Measurements from ENCODE around the gene LETM1.
A peak's percentile ranks its signal among the peaks of the same experiment; 100 is the strongest.

Gene LETM1

DNA sequence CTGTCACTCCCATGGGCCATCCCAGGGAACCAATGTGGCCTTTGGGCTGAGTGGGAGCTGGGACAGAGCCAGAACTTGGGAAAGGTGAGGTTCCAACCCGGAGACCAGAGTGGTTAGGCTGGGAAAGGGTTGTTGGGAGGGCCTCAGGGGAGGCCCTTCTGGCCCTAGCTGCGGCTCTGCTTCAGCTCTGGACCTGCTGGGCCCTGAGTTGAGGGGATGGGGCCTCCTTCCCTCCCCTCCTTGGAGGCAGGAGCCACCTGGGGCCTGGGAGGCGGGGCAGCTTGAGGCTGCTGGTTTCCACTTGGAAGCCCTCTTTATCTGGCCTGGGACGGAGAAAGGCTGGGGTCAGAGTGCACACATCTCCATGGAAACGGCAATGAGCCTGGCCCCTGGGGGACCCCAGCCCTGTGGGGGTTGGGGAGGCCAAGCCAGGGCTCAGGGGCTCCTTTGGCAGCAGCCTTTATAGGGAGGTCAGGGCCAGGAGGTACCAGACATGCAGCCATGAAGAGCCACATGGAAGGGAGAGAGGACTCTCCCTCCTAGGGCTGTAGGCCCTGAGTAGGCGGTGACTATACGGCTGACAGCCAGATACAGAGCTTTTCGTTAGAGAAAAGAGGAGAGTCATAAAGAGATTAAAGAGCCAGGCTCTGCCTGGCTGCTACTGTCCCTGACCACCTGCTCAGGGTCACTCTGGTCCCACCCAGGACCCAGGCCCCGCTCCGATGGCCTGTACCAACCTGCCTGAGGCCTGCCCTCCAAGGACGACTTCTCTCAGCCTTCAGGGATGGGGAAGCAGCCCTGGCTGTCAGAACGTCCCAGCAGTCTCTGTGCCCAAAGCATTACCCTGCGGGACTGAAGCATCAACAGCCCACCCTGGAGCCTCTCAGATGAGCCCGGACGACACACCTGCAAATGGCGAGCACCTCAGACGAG lies 8.4 kb upstream of the LETM1 start:
- no peak overlapping the region for H3K27ac ChIP-seq (ENCODE audit: insufficient read depth in 1 of 2, low read depth in 1 of 2, low read length in 2 of 2, poor library complexity in 1 of 2, severe bottlenecking in 2 of 2)
- no peaks in the 10 kb centered on the region for H3K9me3 ChIP-seq (ENCODE audit: control extremely low read depth in 1 of 5, control insufficient read depth in 4 of 5, insufficient read depth in 2 of 5, low read depth in 1 of 5, low read length in 4 of 5)
- ChIA-PET CTCF (interaction anchor here (1.5 to 3.2 kb wide), 3 partner anchors 11 to 42 kb away, joined by 4 to 12 read pairs (median 6); no protein-coding TSS in a partner anchor), POLR2A (interaction anchor here (1.0 kb wide), 1 partner anchor 23 kb away, joined by 3 read pairs; no protein-coding TSS in a partner anchor)
- no peaks in the 10 kb centered on the region for H3K27me3 ChIP-seq (replicated peaks in 2 of 5; ENCODE audit: control insufficient read depth in 4 of 5, insufficient read depth in 5 of 5, low read length in 4 of 5)
- no peak overlapping the region for H3K4me3 ChIP-seq (ENCODE audit: control insufficient read depth in 1 of 7, extremely low read depth in 1 of 7, insufficient read depth in 4 of 7, low read depth in 2 of 7, low read length in 6 of 7)
- 95% methylated on average over 14 of the region's 17 CpGs for WGBS (ENCODE audit: insufficient coverage)
- H3K36me3 ChIP-seq (ENCODE audit: control insufficient read depth in 4 of 4, insufficient read depth in 4 of 4, low read length in 3 of 4): no peaks in the 10 kb centered on the region
- no peak for DNase-seq
- H3K4me1 ChIP-seq (ENCODE audit: control extremely low read depth in 1 of 4, control insufficient read depth in 4 of 4, insufficient read depth in 4 of 4, low read length in 3 of 4): peaks cover 0 to 23% (median 18%) of the 10 kb centered on the region in 4 experiments

GRCh38 chr4:1863297-1864033 lies 7.5 kb upstream of the LETM1 start:
- POLR2A ChIA-PET: interaction anchor here (1.0 kb wide), 1 partner anchor 24 kb away, joined by 3 read pairs; no protein-coding TSS in a partner anchor
- H3K27ac ChIP-seq (ENCODE audit: insufficient read depth in 1 of 2, low read depth in 1 of 2, low read length in 2 of 2, poor library complexity in 1 of 2, severe bottlenecking in 2 of 2): no peak overlapping the region
- no peaks in the 10 kb centered on the region for H3K27me3 ChIP-seq (replicated peaks in 2 of 5; ENCODE audit: control insufficient read depth in 4 of 5, insufficient read depth in 5 of 5, low read length in 4 of 5)
- H3K9me3 ChIP-seq (ENCODE audit: control extremely low read depth in 1 of 5, control insufficient read depth in 4 of 5, insufficient read depth in 2 of 5, low read depth in 1 of 5, low read length in 4 of 5): no peaks in the 10 kb centered on the region
- H3K36me3 ChIP-seq (ENCODE audit: control insufficient read depth in 4 of 4, insufficient read depth in 4 of 4, low read length in 3 of 4): no peaks in the 10 kb centered on the region
- DNase-seq: no peak
- WGBS (ENCODE audit: insufficient coverage): 95% methylated on average over 7 of the region's 11 CpGs
- H3K4me3 ChIP-seq (ENCODE audit: control insufficient read depth in 1 of 7, extremely low read depth in 1 of 7, insufficient read depth in 4 of 7, low read depth in 2 of 7, low read length in 6 of 7): peak overlapping the region in 1 of 7 experiments; percentile 62
- peaks cover 0 to 23% (median 18%) of the 10 kb centered on the region in 4 experiments for H3K4me1 ChIP-seq (ENCODE audit: control extremely low read depth in 1 of 4, control insufficient read depth in 4 of 4, insufficient read depth in 4 of 4, low read length in 3 of 4)
- CTCF ChIA-PET: interaction anchor here (1.5 to 3.2 kb wide), 4 partner anchors 12 to 43 kb away, joined by 4 to 13 read pairs (median 9); no protein-coding TSS in a partner anchor

- H3K27ac ChIP-seq (ENCODE audit: insufficient read depth in 1 of 2, low read depth in 1 of 2, low read length in 2 of 2, poor library complexity in 1 of 2, severe bottlenecking in 2 of 2): no peak overlapping the region
- no peaks in the 10 kb centered on the region for H3K36me3 ChIP-seq (ENCODE audit: control insufficient read depth in 4 of 4, insufficient read depth in 4 of 4, low read length in 3 of 4)
- DNase-seq: no peak
- 59% methylated on average over 11 of the region's 14 CpGs for WGBS (ENCODE audit: insufficient coverage)
- ChIA-PET CTCF (interaction anchor here (1.6 to 2.5 kb wide), 2 partner anchors 36 to 44 kb away, joined by 6 to 13 read pairs; no protein-coding TSS in a partner anchor), POLR2A (interaction anchor here (1.0 kb wide), 1 partner anchor 25 kb away, joined by 3 read pairs; no protein-coding TSS in a partner anchor)
- H3K4me1 ChIP-seq (ENCODE audit: control extremely low read depth in 1 of 4, control insufficient read depth in 4 of 4, insufficient read depth in 4 of 4, low read length in 3 of 4): peaks cover 0 to 23% (median 18%) of the 10 kb centered on the region in 4 experiments
- peak overlapping the region in 5 of 7 experiments; percentile 34 to 77 (median 62) for H3K4me3 ChIP-seq (ENCODE audit: control insufficient read depth in 1 of 7, extremely low read depth in 1 of 7, insufficient read depth in 4 of 7, low read depth in 2 of 7, low read length in 6 of 7)
- H3K9me3 ChIP-seq (ENCODE audit: control extremely low read depth in 1 of 5, control insufficient read depth in 4 of 5, insufficient read depth in 2 of 5, low read depth in 1 of 5, low read length in 4 of 5): no peaks in the 10 kb centered on the region
- H3K27me3 ChIP-seq (replicated peaks in 2 of 5; ENCODE audit: control insufficient read depth in 4 of 5, insufficient read depth in 5 of 5, low read length in 4 of 5): no peaks in the 10 kb centered on the region
Measured at GRCh38 chr4:1862961-1863296, 7.0 kb upstream of the LETM1 start.

DNA sequence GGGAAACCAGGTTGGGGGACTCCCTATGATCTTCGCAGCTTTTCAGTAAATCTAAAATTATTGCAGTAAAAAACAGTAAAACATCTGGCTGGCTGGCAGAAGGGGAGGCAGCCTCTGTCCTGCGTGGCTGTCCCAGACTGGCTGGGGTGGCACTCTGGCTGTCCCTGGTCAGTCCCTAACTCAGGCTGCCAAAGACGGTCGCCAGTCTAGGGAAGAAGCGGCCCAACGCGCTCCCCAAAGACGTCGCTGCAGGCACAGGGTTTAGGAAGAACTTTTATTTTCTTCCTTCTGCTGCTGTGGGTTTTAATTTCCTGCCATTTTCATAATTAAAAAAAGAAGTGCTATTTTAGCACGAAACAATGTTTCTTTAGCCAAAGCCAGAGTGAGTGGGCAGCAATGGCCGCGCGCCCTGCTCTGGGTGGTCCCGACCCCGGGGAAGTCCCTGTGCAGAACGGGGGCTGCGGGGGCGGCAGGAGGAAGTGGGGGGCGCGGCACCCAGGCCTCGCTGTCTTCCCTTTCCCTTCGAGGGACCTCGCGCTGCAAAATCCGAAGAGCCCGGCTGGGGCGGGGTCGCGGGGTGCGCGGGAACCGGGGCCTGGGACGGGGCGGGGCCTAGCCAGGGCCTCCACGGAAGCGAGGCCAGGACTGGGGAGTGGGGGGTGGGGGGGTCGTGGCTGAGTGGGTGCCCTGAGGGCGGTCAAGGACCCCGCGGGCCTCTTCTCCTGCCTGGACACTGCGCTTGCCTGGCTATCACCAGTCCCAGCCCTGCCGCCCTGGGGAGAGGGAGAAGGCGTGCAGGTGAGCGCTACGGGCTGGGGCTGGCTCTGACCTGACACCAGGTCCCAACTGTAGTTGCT lies 6.3 kb upstream of the LETM1 start:
- H3K36me3 ChIP-seq (ENCODE audit: control insufficient read depth in 4 of 4, insufficient read depth in 4 of 4, low read length in 3 of 4): no peaks in the 10 kb centered on the region
- peak in 2 of 3 donors; percentile 37 to 52 for DNase-seq
- peaks cover 0 to 28% (median 23%) of the 10 kb centered on the region in 4 experiments for H3K4me1 ChIP-seq (ENCODE audit: control extremely low read depth in 1 of 4, control insufficient read depth in 4 of 4, insufficient read depth in 4 of 4, low read length in 3 of 4)
- POLR2A ChIA-PET: no interaction called here
- WGBS (ENCODE audit: insufficient coverage): 15% methylated on average over 18 of the region's 45 CpGs
- CTCF ChIA-PET: interaction anchor here (1.3 to 2.5 kb wide), 3 partner anchors 8 to 48 kb away, joined by 4 to 13 read pairs (median 6); no protein-coding TSS in a partner anchor
- no peaks in the 10 kb centered on the region for H3K27me3 ChIP-seq (replicated peaks in 2 of 5; ENCODE audit: control insufficient read depth in 4 of 5, insufficient read depth in 5 of 5, low read length in 4 of 5)
- H3K27ac ChIP-seq (ENCODE audit: insufficient read depth in 1 of 2, low read depth in 1 of 2, low read length in 2 of 2, poor library complexity in 1 of 2, severe bottlenecking in 2 of 2): peak overlapping the region in 1 of 2 experiments; percentile 25
- H3K9me3 ChIP-seq (ENCODE audit: control extremely low read depth in 1 of 5, control insufficient read depth in 4 of 5, insufficient read depth in 2 of 5, low read depth in 1 of 5, low read length in 4 of 5): no peaks in the 10 kb centered on the region
- peak overlapping the region; percentile 32 to 77 (median 48) for H3K4me3 ChIP-seq (ENCODE audit: control insufficient read depth in 1 of 7, extremely low read depth in 1 of 7, insufficient read depth in 4 of 7, low read depth in 2 of 7, low read length in 6 of 7)

- Histone ChIP-seq H3K27me3 (replicated peaks in 2 of 5; ENCODE audit: control insufficient read depth in 4 of 5, insufficient read depth in 5 of 5, low read length in 4 of 5) (no peaks in the 10 kb centered on the region), H3K9me3 (ENCODE audit: control extremely low read depth in 1 of 5, control insufficient read depth in 4 of 5, insufficient read depth in 2 of 5, low read depth in 1 of 5, low read length in 4 of 5) (no peaks in the 10 kb centered on the region), H3K27ac (ENCODE audit: insufficient read depth in 1 of 2, low read depth in 1 of 2, low read length in 2 of 2, poor library complexity in 1 of 2, severe bottlenecking in 2 of 2) (no peak overlapping the region), H3K4me1 (ENCODE audit: control extremely low read depth in 1 of 4, control insufficient read depth in 4 of 4, insufficient read depth in 4 of 4, low read length in 3 of 4) (peaks cover 0 to 45% (median 38%) of the 10 kb centered on the region in 4 experiments), H3K36me3 (ENCODE audit: control insufficient read depth in 4 of 4, insufficient read depth in 4 of 4, low read length in 3 of 4) (no peaks in the 10 kb centered on the region), H3K4me3 (ENCODE audit: control insufficient read depth in 1 of 7, extremely low read depth in 1 of 7, insufficient read depth in 4 of 7, low read depth in 2 of 7, low read length in 6 of 7) (no peak overlapping the region)
- ChIA-PET POLR2A (no interaction called here), CTCF (interaction anchor here (1.0 to 1.6 kb wide), 4 partner anchors 10 to 40 kb away, joined by 4 to 9 read pairs (median 4); no protein-coding TSS in a partner anchor)
- WGBS (ENCODE audit: insufficient coverage): 100% methylated on average over 1 of the region's 1 CpG
- DNase-seq: no peak
Measured at GRCh38 chr4:1859389-1859753, 3.4 kb upstream of the LETM1 start.

- Histone ChIP-seq H3K36me3 (ENCODE audit: control insufficient read depth in 4 of 4, insufficient read depth in 4 of 4, low read length in 3 of 4) (peaks cover 0 to 6% (median 0%) of the 10 kb centered on the region in 4 experiments), H3K9me3 (ENCODE audit: control extremely low read depth in 1 of 5, control insufficient read depth in 4 of 5, insufficient read depth in 2 of 5, low read depth in 1 of 5, low read length in 4 of 5) (no peaks in the 10 kb centered on the region), H3K27ac (ENCODE audit: insufficient read depth in 1 of 2, low read depth in 1 of 2, low read length in 2 of 2, poor library complexity in 1 of 2, severe bottlenecking in 2 of 2) (no peak overlapping the region), H3K4me1 (ENCODE audit: control extremely low read depth in 1 of 4, control insufficient read depth in 4 of 4, insufficient read depth in 4 of 4, low read length in 3 of 4) (peaks cover 0 to 40% (median 34%) of the 10 kb centered on the region in 4 experiments), H3K27me3 (replicated peaks in 2 of 5; ENCODE audit: control insufficient read depth in 4 of 5, insufficient read depth in 5 of 5, low read length in 4 of 5) (no peaks in the 10 kb centered on the region), H3K4me3 (ENCODE audit: control insufficient read depth in 1 of 7, extremely low read depth in 1 of 7, insufficient read depth in 4 of 7, low read depth in 2 of 7, low read length in 6 of 7) (no peak overlapping the region)
- WGBS (ENCODE audit: insufficient coverage): 98% methylated on average over 5 of the region's 5 CpGs
- POLR2A ChIA-PET: no interaction called here
- CTCF ChIA-PET: interaction anchor here (1.1 to 5.3 kb wide), 2 partner anchors 29 to 42 kb away, joined by 6 to 39 read pairs; no protein-coding TSS in a partner anchor
- DNase-seq: no peak
Measured at GRCh38 chr4:1857931-1858330, 2.0 kb upstream of the LETM1 start.

Data from common myeloid progenitor, CD34-positive (primary cell).